Measurements from ENCODE around the gene ZBTB45.

DNA sequence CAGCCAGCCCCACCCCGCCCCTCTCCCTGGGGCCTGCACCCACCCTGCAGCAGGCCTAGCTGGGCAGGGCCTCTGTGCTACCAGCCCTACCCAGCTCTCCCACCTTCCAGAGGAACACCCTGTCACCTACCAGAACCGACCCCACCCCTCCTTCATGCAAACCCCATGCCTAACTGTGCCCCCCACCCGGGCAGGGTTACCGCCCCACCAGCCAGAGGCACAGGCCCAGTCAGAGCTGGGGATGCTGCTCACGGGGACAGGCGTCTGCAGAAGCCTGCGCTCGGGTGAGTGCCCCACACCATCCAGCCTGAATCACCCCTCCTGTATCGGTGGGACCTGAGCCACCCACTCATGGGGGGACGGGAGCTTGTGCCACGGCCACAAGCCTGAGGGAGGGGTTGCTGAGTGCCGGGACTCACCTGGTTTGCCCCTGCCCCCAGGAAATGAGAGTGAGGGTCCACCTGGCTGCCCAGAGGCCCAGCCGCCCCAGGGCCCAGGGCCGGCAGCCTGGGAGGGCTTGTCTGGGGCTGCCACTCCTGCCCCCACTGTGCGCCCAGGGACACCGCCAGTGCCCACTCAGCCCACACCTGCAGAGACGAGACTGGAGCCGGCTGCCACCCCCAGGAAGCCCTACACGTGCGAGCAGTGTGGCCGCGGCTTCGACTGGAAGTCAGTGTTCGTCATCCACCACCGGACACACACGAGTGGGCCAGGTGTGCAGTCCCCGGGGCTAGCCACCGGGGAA lies 39.7 kb downstream of the ZBTB45 start:
- TF ChIP-seq EZH2 (IDR thresholded peaks at IDR 0.05): no peak
- TF ChIP-seq, protein P1, sequence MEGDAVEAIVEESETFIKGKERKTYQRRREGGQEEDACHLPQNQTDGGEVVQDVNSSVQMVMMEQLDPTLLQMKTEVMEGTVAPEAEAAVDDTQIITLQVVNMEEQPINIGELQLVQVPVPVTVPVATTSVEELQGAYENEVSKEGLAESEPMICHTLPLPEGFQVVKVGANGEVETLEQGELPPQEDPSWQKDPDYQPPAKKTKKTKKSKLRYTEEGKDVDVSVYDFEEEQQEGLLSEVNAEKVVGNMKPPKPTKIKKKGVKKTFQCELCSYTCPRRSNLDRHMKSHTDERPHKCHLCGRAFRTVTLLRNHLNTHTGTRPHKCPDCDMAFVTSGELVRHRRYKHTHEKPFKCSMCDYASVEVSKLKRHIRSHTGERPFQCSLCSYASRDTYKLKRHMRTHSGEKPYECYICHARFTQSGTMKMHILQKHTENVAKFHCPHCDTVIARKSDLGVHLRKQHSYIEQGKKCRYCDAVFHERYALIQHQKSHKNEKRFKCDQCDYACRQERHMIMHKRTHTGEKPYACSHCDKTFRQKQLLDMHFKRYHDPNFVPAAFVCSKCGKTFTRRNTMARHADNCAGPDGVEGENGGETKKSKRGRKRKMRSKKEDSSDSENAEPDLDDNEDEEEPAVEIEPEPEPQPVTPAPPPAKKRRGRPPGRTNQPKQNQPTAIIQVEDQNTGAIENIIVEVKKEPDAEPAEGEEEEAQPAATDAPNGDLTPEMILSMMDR (IDR thresholded peaks at IDR 0.05): no peak

Measured in neural progenitor cell (in vitro differentiated cells).